Myometrial cell (primary cell): ENCODE data around the gene ITGBL1. TPM values are rescaled to one million over a fixed set of nuclear protein-coding genes. Genes with fewer than 3 reads are reported as not detected.

Experiments used
- total RNA-seq: library from RNA; depleted of rRNA; stranded (reverse); fragments of >200 nt; gene quantifications from 2 replicates; pipeline ENCODE4 v1.2.3, GENCODE V29; 2015

ITGBL1 gene, protein sequence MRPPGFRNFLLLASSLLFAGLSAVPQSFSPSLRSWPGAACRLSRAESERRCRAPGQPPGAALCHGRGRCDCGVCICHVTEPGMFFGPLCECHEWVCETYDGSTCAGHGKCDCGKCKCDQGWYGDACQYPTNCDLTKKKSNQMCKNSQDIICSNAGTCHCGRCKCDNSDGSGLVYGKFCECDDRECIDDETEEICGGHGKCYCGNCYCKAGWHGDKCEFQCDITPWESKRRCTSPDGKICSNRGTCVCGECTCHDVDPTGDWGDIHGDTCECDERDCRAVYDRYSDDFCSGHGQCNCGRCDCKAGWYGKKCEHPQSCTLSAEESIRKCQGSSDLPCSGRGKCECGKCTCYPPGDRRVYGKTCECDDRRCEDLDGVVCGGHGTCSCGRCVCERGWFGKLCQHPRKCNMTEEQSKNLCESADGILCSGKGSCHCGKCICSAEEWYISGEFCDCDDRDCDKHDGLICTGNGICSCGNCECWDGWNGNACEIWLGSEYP
- total RNA-seq: 68.9 and 76.6 TPM in 2 replicates

DNA sequence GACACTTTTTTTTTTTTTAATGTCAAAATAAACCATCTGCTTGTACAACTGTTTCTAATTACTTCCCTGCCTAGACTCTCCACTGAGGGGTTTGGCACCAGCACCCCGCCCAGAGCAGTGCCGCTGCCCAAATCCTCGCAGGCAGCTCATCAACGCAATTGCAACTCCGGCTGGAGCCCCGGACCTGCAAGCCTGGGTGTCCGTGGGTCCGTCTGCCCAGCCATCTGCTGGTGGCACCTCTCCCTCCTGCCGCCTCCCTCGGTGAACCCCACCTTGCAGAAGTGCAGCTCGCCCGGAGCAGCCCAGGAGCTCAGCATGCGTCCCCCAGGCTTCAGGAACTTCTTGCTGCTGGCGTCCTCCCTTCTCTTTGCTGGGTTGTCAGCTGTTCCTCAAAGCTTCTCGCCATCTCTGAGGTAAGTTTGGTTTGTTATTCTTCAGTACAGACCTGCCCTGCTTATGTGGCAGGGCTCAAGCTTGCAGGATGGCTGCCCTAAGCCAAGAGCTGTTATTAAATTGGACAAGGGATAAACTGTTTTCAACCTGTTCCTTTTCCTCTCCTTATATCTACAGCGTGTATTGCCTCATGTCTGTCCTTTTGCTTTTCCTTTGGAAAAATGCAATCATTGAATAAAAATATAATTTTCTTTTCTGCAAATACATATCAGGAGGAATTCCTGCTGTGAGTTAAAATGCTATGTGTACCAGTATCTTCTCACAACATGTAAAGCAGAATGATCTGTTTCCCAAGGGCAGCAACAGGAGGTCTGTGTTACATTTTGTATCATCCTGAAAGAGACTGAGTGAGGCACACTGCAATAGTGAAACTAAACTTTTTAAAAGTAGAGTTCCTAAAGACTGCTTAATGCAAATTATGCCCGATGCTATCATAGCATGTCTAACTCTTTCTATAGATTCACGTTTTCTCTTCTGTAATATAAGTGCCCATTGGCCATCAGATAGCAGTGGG is at the start of gene ITGBL1:
Gene ITGBL1, plus strand, starts transcription at position 157 of the 967 bp plus-strand sequence. Its CDS starts 159 bp downstream, at position 316.

DNA sequence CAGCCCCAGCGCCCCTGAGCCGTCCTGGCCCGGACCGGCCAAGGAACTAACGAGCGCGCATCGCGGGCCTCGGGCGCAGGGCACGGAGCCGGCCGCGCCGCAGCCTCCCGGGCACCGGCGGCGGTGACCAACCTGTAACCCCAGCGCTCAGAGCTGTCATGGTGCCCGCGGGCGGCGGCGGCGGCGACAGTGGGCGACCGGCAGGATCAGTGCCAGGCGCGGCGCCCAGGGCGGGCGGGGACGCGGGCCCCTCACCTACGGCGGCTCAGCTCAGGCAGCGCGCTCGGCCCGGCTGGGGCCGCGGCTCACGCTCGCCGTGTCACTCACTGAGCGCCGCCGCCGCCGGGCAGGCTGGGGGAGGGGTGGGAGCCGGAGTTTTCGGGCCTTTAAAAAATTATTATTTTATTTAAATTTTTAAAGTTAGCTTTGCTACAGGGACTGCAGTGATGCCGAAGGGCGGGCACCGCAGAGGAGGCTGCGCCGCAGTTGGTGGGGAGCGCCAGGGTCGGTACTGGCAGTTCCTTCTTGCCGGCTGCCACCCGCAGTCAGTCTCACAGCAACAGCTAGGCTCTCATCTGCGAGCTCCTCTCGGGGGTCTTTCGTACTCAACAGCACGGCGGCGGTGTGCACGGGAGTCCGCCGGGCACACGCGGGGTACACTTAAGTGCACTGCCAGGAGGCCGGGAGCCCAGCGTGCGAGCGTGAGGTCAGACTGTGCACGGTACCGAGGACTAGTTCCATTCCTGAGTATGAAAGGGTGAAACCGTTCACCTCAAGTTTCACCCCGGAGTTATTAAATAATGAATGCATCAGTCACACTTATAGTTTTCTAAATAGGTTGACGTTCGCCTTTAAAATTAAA is 36.1 kb upstream of the ITGBL1 start, which contains the start of gene NALCN:
Gene NALCN, minus strand, starts transcription at position 328 of the 862 bp plus-strand sequence. CDS start 17,382 bp downstream, outside the sequence.

Other genes starting within 250 kb of the ITGBL1 start
- 1.8 and 2.6 TPM in 2 replicates for gene NALCN, start 36.2 kb upstream of the ITGBL1 start, total RNA-seq